Astrocyte (in vitro differentiated cells and primary cell): ENCODE measurements around the gene ANKRD34A. TPM values are rescaled to one million over a fixed set of nuclear protein-coding genes. Genes with fewer than 3 reads are reported as not detected.

Experiments used
- DNase-seq: peaks from one replicate; pipeline ENCODE4 v3.0.0-alpha.2; 2010; ENCODE audit warnings: low read depth
- FAIRE-seq: peaks from 2 replicates; lab custom pipeline; 2011; peaks lifted over from hg19 to GRCh38; lab: Jason Lieb, UNC
- H2AFZ ChIP-seq: 2 replicates; pipeline ENCODE4 v1.6.0; 2012; ENCODE audit warnings: low read depth, low read length, inconsistent platforms
- H3K27ac ChIP-seq: 2 replicates; pipeline ENCODE4 v1.5.1; 2011; ENCODE audit warnings: low read depth, low read length, inconsistent platforms
- H3K27me3 ChIP-seq: 2 replicates; pipeline ENCODE4 v1.6.0; 2011; ENCODE audit warnings: low read length, inconsistent platforms; ENCODE audit not compliant: insufficient read depth
- H3K36me3 ChIP-seq: 2 replicates; pipeline ENCODE4 v1.5.1; 2011; ENCODE audit warnings: low read length, inconsistent platforms; ENCODE audit not compliant: insufficient read depth
- H3K4me1 ChIP-seq: 2 replicates; pipeline ENCODE4 v1.5.1; 2011; ENCODE audit warnings: low read length, inconsistent platforms; ENCODE audit not compliant: insufficient read depth
- H3K4me2 ChIP-seq: 2 replicates; pipeline ENCODE4 v1.6.0; 2012; ENCODE audit warnings: low read length, inconsistent platforms
- H3K4me3 ChIP-seq: 2 replicates; pipeline ENCODE4 v1.5.1; 2011; ENCODE audit warnings: low read depth, mild to moderate bottlenecking, low read length, inconsistent platforms; ENCODE audit not compliant: insufficient read depth
- H3K79me2 ChIP-seq: 2 replicates; pipeline ENCODE4 v1.6.0; 2012; ENCODE audit warnings: mild to moderate bottlenecking, low read length, inconsistent platforms; ENCODE audit not compliant: insufficient read depth
- H3K9ac ChIP-seq: 2 replicates; pipeline ENCODE4 v1.6.0; 2012; ENCODE audit warnings: mild to moderate bottlenecking, low read length, inconsistent platforms
- H3K9me3 ChIP-seq: 2 replicates; pipeline ENCODE4 v1.5.1; 2012; ENCODE audit warnings: low read depth, mild to moderate bottlenecking, low read length, inconsistent platforms; ENCODE audit not compliant: insufficient read depth
- H4K20me1 ChIP-seq: 2 replicates; pipeline ENCODE4 v1.6.0; 2012; ENCODE audit warnings: low read length, inconsistent platforms; ENCODE audit not compliant: insufficient read depth
- H3K27ac Mint-ChIP-seq: one replicate; pipeline ENCODE4 v1.8.0; 2021; ENCODE audit warnings: mild to moderate bottlenecking, mixed read lengths; ENCODE audit not compliant: unreplicated experiment
- H3K27me3 Mint-ChIP-seq: one replicate; pipeline ENCODE4 v1.8.0; 2021; ENCODE audit warnings: low read depth, mixed read lengths; ENCODE audit not compliant: unreplicated experiment
- H3K36me3 Mint-ChIP-seq: one replicate; pipeline ENCODE4 v1.8.0; 2021; ENCODE audit warnings: low read depth, mixed read lengths; ENCODE audit not compliant: unreplicated experiment
- H3K4me1 Mint-ChIP-seq: one replicate; pipeline ENCODE4 v1.8.0; 2021; ENCODE audit warnings: low read depth, mixed read lengths; ENCODE audit not compliant: unreplicated experiment
- H3K4me3 Mint-ChIP-seq: one replicate; pipeline ENCODE4 v1.8.0; 2021; ENCODE audit warnings: mild to moderate bottlenecking, moderate library complexity, mixed read lengths; ENCODE audit not compliant: unreplicated experiment
- H3K9me3 Mint-ChIP-seq: one replicate; pipeline ENCODE4 v1.8.0; 2021; ENCODE audit warnings: mild to moderate bottlenecking, mixed read lengths; ENCODE audit not compliant: unreplicated experiment
- EZH2 ChIP-seq: IDR thresholded peaks from 2 replicates; pipeline ENCODE4 v1.6.1; 2012; ENCODE audit warnings: mild to moderate bottlenecking, low read length, inconsistent platforms; ENCODE audit not compliant: insufficient read depth
- total RNA-seq: library from RNA; stranded (reverse); gene quantifications from 2 replicates; pipeline ENCODE4 v1.2.1, GENCODE V29; 2021
- TF ChIP-seq, protein P1 (sequence below): IDR thresholded peaks from 2 replicates; pipeline ENCODE4 v1.5.1; 2011; ENCODE audit warnings: low read depth, mild to moderate bottlenecking, inconsistent platforms, low read length, moderate library complexity; ENCODE audit not compliant: insufficient read depth

The ANKRD34A gene
- total RNA-seq, 1 donor from 2014 or later = 5.8 TPM

DNA sequence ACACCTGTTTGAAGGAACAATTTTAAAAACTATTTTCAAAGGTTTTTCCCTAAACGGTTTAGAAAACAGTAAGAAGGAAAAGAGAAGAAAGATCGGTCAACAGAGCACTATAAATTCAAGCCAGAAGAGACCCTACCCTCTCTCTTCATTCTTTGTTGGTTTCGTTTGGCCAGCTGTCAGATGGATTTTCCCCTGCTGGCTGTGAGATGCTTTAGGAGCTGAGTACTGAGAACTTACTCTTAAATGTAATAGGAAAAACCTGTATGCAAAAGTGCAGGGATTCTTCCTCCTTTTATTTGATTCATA lies 33.3 kb upstream of the ANKRD34A start:
- peaks cover 21% of the 10 kb centered on the region for H3K36me3 ChIP-seq
- H3K4me2 ChIP-seq = peak overlapping the region; percentile 96
- FAIRE-seq (no peak), DNase-seq (no peak)
- H3K27ac Mint-ChIP-seq = no peak overlapping the region
- no peaks in the 10 kb centered on the region for H3K9me3 Mint-ChIP-seq
- H3K4me3 Mint-ChIP-seq = peak overlapping the region; percentile 100
- no peak overlapping the region for H2AFZ ChIP-seq
- peaks cover 12% of the 10 kb centered on the region for H3K4me1 Mint-ChIP-seq
- no peak overlapping the region for H3K9ac ChIP-seq
- no peak overlapping the region for H3K27ac ChIP-seq
- peaks cover 20% of the 10 kb centered on the region for H3K36me3 Mint-ChIP-seq
- H3K4me3 ChIP-seq = no peak overlapping the region
- H3K27me3 ChIP-seq = no peaks in the 10 kb centered on the region
- no peaks in the 10 kb centered on the region for H3K27me3 Mint-ChIP-seq
- peaks cover 28% of the 10 kb centered on the region for H3K79me2 ChIP-seq
- peaks cover 25% of the 10 kb centered on the region for H4K20me1 ChIP-seq
- H3K4me1 ChIP-seq = peaks cover 20% of the 10 kb centered on the region
- no peaks in the 10 kb centered on the region for H3K9me3 ChIP-seq
- no peak for TF ChIP-seq EZH2

DNA sequence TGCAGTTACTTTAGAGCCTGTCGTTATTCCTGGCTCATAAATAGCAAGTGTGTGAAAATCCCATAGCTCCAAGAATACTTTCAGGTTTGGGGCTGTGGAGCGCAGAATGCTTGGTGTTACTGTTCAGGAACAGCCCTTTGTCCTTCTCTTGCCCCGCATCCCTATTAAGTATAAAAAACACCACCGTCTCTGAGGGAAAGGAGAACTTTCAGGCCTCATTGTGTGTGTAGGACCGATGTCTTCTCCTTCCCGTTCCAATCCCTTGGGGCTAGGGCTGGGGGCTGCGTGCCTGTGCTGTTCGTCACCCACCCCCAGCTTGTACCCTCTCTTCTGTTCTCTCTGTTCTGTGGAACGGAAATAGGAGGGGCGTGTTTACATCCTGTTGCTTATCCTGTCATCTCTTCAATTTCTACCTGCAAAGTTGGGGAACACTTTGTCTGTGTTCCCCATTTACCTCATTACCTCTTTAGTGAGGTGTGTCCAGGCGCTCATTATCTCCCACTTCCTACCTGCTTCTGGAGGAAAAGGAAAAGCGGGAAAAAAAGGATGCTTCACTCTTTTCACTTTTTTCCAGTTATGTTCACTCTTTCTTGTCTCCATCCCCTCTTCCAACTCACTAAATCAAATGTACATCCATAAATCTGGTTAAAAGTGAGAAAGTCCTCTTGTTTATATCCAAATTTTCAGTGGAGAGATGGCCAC lies 32.8 kb upstream of the ANKRD34A start:
- peaks cover 20% of the 10 kb centered on the region for H3K4me1 ChIP-seq

DNA sequence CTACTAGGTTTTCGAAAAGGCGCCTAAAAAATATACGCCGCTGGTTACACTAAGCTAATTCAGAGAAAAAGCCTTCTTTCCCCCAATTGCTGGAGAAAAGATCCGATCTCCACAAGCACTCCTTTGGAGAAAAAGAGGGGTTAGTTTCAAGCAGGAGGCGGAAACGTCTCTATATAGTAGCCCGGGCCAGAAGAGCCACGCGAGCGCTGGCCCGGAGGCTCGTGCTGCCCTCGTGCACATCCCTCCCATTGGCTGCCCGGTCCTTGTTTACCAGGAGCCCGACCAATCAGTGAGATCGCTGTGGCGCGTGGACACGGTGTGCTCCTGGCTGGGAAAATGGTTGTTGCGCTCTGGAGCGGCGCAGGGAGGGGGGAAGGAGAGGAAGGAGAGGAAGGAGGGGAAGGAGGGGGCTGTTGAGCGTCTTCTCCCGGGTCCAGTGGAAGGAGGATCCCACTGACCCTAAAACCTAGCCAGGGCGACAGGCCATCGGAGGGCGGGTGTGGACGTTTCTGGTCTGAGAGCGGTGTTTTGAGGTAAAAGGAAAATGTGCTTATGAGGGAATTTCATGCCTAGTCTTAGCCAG lies 32.1 kb upstream of the ANKRD34A start, which contains the start of gene TXNIP:
Gene TXNIP (minus strand): TSS at position 147 of the 583 bp plus-strand sequence. CDS start 313 bp downstream, outside the sequence.
- H3K9me3 ChIP-seq = no peaks in the 10 kb centered on the region
- Mint-ChIP-seq H3K27me3 (no peaks in the 10 kb centered on the region), H3K27ac (peak within 1 kb of the TSS; percentile 97), H3K4me1 (peaks cover 18% of the 10 kb centered on the region), H3K36me3 (peaks cover 29% of the 10 kb centered on the region), H3K9me3 (no peaks in the 10 kb centered on the region), H3K4me3 (peak within 1 kb of the TSS; percentile 100)
- peak within 1 kb of the TSS; percentile 85 for H2AFZ ChIP-seq
- no peaks in the 10 kb centered on the region for H3K27me3 ChIP-seq
- H3K4me2 ChIP-seq = peak within 1 kb of the TSS; percentile 96
- DNase-seq (peak; percentile 94), FAIRE-seq (no peak)
- H3K4me3 ChIP-seq = peak within 1 kb of the TSS; percentile 98
- H3K36me3 ChIP-seq = peaks cover 23% of the 10 kb centered on the region
- TF ChIP-seq EZH2 = no peak
- TF ChIP-seq, protein P1, sequence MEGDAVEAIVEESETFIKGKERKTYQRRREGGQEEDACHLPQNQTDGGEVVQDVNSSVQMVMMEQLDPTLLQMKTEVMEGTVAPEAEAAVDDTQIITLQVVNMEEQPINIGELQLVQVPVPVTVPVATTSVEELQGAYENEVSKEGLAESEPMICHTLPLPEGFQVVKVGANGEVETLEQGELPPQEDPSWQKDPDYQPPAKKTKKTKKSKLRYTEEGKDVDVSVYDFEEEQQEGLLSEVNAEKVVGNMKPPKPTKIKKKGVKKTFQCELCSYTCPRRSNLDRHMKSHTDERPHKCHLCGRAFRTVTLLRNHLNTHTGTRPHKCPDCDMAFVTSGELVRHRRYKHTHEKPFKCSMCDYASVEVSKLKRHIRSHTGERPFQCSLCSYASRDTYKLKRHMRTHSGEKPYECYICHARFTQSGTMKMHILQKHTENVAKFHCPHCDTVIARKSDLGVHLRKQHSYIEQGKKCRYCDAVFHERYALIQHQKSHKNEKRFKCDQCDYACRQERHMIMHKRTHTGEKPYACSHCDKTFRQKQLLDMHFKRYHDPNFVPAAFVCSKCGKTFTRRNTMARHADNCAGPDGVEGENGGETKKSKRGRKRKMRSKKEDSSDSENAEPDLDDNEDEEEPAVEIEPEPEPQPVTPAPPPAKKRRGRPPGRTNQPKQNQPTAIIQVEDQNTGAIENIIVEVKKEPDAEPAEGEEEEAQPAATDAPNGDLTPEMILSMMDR = no peak
- peaks cover 28% of the 10 kb centered on the region for H3K79me2 ChIP-seq
- peaks cover 27% of the 10 kb centered on the region for H4K20me1 ChIP-seq
- H3K9ac ChIP-seq = peak within 1 kb of the TSS; percentile 89
- H3K27ac ChIP-seq = peak within 1 kb of the TSS; percentile 65
- H3K4me1 ChIP-seq = peaks cover 20% of the 10 kb centered on the region

More for the DNA sequence above, 32.8 kb upstream of the ANKRD34A start:
- no peaks in the 10 kb centered on the region for H3K9me3 ChIP-seq
- H3K4me1 Mint-ChIP-seq = peaks cover 13% of the 10 kb centered on the region
- H3K27me3 Mint-ChIP-seq = no peaks in the 10 kb centered on the region
- DNase-seq (peak; percentile 12), FAIRE-seq (no peak)
- peak overlapping the region; percentile 89 for H3K9ac ChIP-seq
- peak overlapping the region; percentile 85 for H2AFZ ChIP-seq
- peaks cover 27% of the 10 kb centered on the region for H4K20me1 ChIP-seq
- peaks cover 28% of the 10 kb centered on the region for H3K79me2 ChIP-seq
- peak overlapping the region; percentile 96 for H3K4me2 ChIP-seq
- H3K27ac ChIP-seq = peak overlapping the region; percentile 65
- peak overlapping the region; percentile 98 for H3K4me3 ChIP-seq
- peak overlapping the region; percentile 97 for H3K27ac Mint-ChIP-seq
- no peak for TF ChIP-seq EZH2
- TF ChIP-seq, protein P1 = no peak
- H3K27me3 ChIP-seq = no peaks in the 10 kb centered on the region
- peaks cover 25% of the 10 kb centered on the region for H3K36me3 Mint-ChIP-seq
- no peaks in the 10 kb centered on the region for H3K9me3 Mint-ChIP-seq
- H3K4me3 Mint-ChIP-seq = peak overlapping the region; percentile 100
- peaks cover 23% of the 10 kb centered on the region for H3K36me3 ChIP-seq
